GM19452 (cell line): ENCODE data around the gene GNAQ.

ENCODE experiments used
- ATAC-seq: cut with Tn5 transposase; IDR thresholded peaks from one replicate; pipeline ENCODE4 v1.9.1; 2021; ENCODE audit not compliant: unreplicated experiment

GNAQ gene

GRCh38 chr9:77909306-77909705 is 122.3 kb downstream of the GNAQ start:
- ATAC-seq = no peak

GRCh38 chr9:77908293-77908692 is 123.3 kb downstream of the GNAQ start:
- ATAC-seq = no peak

GRCh38 chr9:77907585-77907984 is 124.0 kb downstream of the GNAQ start:
- no peak for ATAC-seq

- ATAC-seq = no peak
Measured at GRCh38 chr9:77906991-77907390, 124.6 kb downstream of the GNAQ start.

DNA sequence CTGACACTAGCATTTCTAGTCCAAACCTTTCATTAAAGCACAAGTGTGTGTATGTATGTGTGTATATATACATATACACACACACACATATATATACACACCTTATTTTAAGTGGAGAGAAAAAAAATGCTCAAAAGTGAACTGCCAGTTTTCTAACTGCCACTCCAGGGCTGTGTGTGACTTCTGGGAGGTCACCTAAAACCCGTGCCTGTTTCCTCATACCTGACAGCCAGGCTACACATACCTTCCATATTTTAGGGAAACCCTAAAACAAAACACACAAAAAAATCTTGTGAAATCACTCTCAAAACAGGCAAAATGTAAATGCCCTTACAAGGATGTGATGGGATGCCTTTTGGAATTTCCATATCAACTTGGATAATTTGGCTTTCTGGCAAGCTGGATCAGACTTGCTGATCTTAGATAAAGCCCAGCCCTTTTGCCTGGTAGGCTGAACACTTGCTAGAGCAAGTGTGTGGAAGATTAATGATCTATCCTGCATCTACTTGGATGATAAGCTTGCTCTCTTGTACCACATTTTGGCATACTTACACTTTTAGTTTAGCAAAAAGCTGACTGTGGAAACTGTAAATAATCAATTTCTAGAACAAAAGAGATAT is 127.8 kb downstream of the GNAQ start:
- no peak for ATAC-seq

DNA sequence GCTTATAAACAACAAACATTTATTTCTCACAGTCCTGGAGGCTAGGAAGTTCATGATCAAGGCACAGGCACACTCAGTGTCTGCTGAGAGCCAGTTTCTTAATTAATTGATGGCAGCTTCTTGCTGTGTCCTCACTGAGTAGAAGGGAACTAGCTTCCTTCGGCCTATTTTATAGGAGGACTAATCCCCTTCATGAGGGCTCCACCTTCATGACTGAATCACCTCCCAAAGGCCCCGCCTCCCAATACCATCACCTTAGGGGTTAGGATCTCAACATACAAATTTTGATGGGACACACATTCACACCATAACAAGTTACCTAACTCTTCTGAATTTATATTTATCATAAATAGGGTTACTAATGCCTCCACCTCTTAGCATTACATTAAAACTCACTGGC is 129.8 kb downstream of the GNAQ start:
- ATAC-seq = no peak

DNA sequence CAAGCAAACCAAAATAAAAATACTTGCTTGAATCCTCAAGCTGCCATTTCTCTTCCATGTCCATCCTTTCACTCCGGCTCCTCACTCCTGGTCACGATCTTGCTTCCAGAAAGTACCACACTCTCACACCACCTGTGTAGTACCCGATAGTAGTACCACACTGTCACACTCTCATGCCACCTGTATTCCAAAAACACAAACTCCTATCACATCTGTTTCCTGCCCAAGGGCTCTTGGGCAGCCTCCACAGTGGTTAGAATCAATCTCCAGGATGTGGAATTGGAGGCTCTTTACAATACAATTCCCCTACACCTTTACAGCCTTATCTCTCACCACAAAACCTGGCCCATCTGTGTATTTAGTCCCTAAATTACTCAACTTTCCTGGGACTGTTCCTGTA is 130.6 kb downstream of the GNAQ start:
- no peak for ATAC-seq

- ATAC-seq = no peak
Measured at GRCh38 chr9:77899679-77900354, 131.8 kb downstream of the GNAQ start.

DNA sequence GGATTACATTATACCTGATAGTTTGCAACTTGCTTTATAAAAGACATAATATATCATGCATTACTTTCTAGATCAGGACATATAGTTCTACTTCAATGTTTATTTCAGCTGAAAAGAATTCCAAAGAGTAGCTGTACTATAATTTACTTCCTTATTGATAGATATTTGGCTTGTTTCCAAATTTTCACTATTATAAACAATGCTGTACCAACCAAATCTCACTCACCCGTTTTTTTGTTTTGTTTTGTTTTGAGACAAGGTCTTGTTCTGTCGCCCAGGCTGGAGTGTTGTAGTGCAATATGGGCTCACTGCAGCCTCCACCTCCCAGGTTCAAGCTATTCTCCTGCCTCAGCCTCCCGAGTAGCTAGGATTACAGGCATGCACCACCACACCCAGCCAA is 132.7 kb downstream of the GNAQ start:
- no peak for ATAC-seq

GRCh38 chr9:77896938-77897667 is 134.5 kb downstream of the GNAQ start:
- ATAC-seq = no peak

DNA sequence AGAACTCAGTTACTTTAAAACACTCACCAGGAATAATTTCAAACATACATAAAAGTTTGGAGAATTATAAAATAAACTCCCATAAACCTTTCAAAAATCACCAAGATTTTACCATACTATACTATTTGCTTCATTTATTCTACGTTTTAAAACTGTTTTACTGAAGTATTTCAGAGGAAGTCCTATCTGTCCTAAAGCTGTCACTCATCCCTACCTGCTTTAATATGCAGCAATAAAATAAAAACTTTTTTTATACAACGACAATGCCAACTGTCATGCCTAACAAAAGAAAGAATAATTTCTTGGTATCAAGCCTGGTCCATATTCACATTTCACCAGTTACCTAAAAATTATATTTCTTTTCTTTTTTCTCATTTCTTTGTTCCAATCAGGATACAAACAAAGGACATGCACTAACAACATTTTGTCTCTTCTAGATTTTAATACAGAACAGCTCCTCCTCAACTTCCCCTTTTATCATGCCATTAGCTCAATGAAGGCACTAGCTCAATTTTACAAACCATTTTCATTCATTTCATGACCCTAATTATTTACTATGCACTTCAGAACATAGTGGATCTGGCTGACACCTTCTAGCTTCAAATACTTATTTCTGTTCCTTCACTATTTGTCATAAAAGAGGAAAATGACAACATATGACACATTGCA is 135.2 kb downstream of the GNAQ start:
- ATAC-seq = no peak

- no peak for ATAC-seq
Measured at GRCh38 chr9:77893706-77894105, 137.9 kb downstream of the GNAQ start.

GRCh38 chr9:77892955-77893514 is 138.6 kb downstream of the GNAQ start:
- no peak for ATAC-seq

- ATAC-seq = peak; percentile 68
Measured at GRCh38 chr9:77892171-77892570, 139.4 kb downstream of the GNAQ start.

- no peak for ATAC-seq
Measured at GRCh38 chr9:77891128-77891800, 140.3 kb downstream of the GNAQ start.

- ATAC-seq = no peak
Measured at GRCh38 chr9:77887662-77888061, 143.9 kb downstream of the GNAQ start.

GRCh38 chr9:77885104-77885672 is 146.4 kb downstream of the GNAQ start:
- no peak for ATAC-seq

DNA sequence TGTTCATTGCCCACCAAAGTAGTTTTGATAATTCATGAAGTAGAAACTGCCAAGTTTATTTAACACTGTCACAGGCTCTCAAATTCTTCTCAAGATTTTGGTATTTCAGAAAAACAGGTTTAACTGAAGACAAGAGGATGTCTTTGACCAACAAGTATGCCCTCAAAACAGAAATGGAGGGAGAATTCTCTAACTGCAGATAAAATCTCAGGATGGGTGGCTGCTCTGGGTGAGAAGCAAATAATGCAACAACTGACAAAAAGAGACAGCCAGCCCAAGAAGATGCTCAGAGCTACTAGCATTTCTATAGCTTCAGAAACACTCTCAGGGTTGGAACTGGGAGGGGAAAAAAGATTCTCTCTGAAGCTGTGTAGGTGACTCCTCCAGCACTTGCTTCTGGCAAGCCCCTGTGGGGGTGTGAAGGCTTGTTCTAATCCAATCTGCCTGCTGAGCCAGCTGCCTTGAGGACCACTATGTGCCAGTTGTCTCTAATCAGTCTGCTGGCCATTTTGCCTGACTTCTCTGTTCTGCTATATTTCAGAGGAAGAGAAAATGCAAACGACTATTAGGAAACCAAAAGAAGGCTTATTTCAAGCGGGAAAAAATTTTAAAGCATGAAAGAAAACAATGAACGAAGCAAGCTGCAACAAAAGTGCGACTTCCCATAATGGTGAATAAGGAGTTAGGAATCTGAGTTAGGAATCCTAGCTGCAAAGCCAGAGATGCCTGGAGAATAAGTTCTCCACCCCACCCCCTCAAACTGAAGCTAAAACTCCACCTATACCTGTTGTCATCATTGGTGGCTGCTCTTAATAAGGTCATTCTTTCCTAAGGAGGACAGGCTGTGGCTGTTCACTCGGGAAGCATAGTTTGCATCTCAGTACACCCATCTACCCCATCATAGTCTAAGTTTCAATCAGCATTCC is 147.5 kb downstream of the GNAQ start:
- no peak for ATAC-seq

GRCh38 chr9:77883133-77883532 is 148.5 kb downstream of the GNAQ start:
- ATAC-seq = no peak
